ENCODE measurements around the gene ANO7.

ANO7 gene
- 0.11 to 3.0 (median 0.27) reads per million in 17 experiments for total RNA-seq

GRCh38 chr2:241188361-241189092, at the start of gene ANO7:
Gene ANO7 (plus strand): TSS chr2:241188677. CDS start chr2:241190064, 1,387 bp downstream.
- DNase-seq, result peak in 1 of 4 experiments; percentile 1

- DNase-seq, result no peak
These were observed 48.7 kb upstream of the ANO7 start for GRCh38 chr2:241139531-241140444.

GRCh38 chr2:241140445-241140840, 48.0 kb upstream of the ANO7 start:
- DNase-seq, result no peak

- no peak for DNase-seq
These were observed 47.2 kb upstream of the ANO7 start for GRCh38 chr2:241141214-241141770.

- DNase-seq, result no peak
These were observed 46.4 kb upstream of the ANO7 start for GRCh38 chr2:241142063-241142462.

- DNase-seq, result no peak
These were observed 45.9 kb upstream of the ANO7 start for GRCh38 chr2:241142593-241142992.

GRCh38 chr2:241146286-241146685, 42.2 kb upstream of the ANO7 start:
- no peak for DNase-seq

- DNase-seq, result no peak
These were observed 41.1 kb upstream of the ANO7 start for GRCh38 chr2:241147336-241147735.

- DNase-seq, result no peak
These were observed 40.2 kb upstream of the ANO7 start for GRCh38 chr2:241148239-241148638.

GRCh38 chr2:241148891-241149674, 39.4 kb upstream of the ANO7 start, which contains the start of gene PASK:
Gene PASK (minus strand): TSS chr2:241149472. CDS start chr2:241143032, 6,440 bp downstream.
- peak; percentile 94 to 97 (median 96) for DNase-seq

GRCh38 chr2:241149675-241149924, 38.9 kb upstream of the ANO7 start:
- DNase-seq, result no peak

- peak; percentile 96 to 97 (median 96) for DNase-seq
These were observed 38.4 kb upstream of the ANO7 start, which contains the start of gene PPP1R7 for GRCh38 chr2:241149925-241150659. Gene PPP1R7 (plus strand): TSS chr2:241150467. CDS start chr2:241150496, 29 bp downstream.

GRCh38 chr2:241150660-241151530, 37.6 kb upstream of the ANO7 start:
- peak in 1 of 4 experiments; percentile 4 for DNase-seq

GRCh38 chr2:241151934-241152660, 36.4 kb upstream of the ANO7 start:
- no peak for DNase-seq

- no peak for DNase-seq
These were observed 34.9 kb upstream of the ANO7 start for GRCh38 chr2:241153616-241154015.

- no peak for DNase-seq
These were observed 33.6 kb upstream of the ANO7 start for GRCh38 chr2:241154915-241155314.

GRCh38 chr2:241155936-241156335, 32.5 kb upstream of the ANO7 start:
- no peak for DNase-seq

GRCh38 chr2:241156971-241157441, 31.5 kb upstream of the ANO7 start:
- peak; percentile 69 to 87 (median 85) for DNase-seq

GRCh38 chr2:241157841-241158545, 30.5 kb upstream of the ANO7 start:
- DNase-seq, result no peak

All from suppressor macrophage (primary cell).